Breast epithelium (tissue), 3 donors: Measurements from ENCODE around the gene DHRS3.
"Not testable (repeated sequence)": the region's sequence is repeated elsewhere in the genome, so short reads cannot be mapped to it uniquely, and the experiment has no call there.

Experiments used
- POLR2A ChIP-seq: fragments of 450-650 bp; IDR thresholded peaks from one replicate; pipeline ENCODE4 v1.6.1; 2016; ENCODE audit warnings: antibody characterized with exemption, mild to moderate bottlenecking, moderate library complexity
- POLR2AphosphoS5 ChIP-seq, 3 donors: sonication (generic); formaldehyde crosslinking; IDR thresholded peaks; one replicate each; pipeline ENCODE4 v1.6.1; 2017; ENCODE audit warnings: antibody characterized with exemption in 3 of 3

- TF ChIP-seq POLR2AphosphoS5 (IDR thresholded peaks at IDR 0.05); POLR2A: not testable (repeated sequence)
Observed at GRCh38 chr1:12522780-12523179, 95.2 kb downstream of the DHRS3 start.
